IPS DF 4.7 (cell line): ENCODE results near the gene TPCN1.

Source experiments
- DNase-seq: peaks from one replicate; pipeline ENCODE4 v3.0.0-alpha.2; 2013; ENCODE audit warnings: low spot score; ENCODE audit errors: extremely low read depth

The TPCN1 gene

DNA sequence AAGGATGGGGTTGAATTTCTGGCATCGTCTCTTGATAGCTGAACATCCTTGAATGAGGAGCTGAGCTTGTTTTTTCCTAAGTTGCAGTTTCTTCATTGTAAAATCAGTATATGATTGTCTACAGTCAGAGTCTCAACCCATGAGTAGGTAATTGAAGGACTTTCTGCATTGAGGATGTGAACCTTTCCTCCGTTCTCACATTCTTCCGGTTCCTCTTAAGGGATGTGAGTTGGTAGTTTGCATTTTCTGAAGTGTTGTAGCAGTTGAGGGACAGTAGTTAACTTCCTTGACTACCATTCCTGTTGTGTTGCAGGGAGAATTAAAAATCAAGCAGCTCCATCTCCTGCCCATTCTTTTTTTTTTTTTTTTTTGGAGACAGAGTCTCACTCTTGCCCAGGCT is 19.1 kb downstream of the TPCN1 start:
- no peak for DNase-seq

DNA sequence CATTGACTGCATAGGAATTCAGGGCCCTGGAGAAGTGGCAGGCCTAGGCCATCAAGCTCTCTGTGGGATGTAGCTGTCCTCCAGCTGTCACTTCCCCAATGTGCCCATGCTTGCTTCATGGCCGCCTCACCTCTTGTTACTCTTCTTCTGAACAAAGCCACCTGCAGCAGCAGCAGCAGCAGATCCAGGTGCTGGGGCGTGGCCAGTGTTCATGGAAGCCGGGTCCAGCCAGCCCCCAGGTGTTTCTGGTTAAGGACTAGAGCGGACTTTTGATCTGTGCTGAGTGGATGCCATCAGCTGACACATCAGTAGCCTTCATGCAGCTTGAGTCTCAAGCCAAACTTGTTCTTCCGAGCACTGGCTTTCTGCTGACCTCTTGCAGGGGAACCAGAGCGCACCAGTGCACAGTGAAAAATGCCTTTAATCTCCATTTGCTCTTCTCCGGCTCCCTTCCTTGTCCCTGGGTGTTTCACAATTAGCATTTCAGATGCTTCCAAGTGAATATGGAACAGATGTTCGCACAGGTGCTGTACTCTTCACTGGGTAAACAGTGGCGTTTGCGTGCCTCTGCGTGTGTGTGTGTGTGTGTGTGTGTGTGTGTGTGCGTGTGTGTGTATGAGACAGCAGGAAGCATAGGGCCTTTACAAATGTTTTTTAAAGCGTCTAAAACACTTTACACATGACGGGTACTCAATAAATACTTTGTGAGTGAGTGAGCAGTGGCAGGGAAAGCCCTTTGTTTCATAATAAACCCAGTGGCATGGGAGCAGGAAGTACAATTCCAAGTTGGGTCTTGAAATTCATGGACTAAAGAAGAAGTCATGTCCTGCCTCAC is 20.1 kb downstream of the TPCN1 start:
- no peak for DNase-seq

GRCh38 chr12:113242026-113242418 is 20.8 kb downstream of the TPCN1 start:
- no peak for DNase-seq

DNA sequence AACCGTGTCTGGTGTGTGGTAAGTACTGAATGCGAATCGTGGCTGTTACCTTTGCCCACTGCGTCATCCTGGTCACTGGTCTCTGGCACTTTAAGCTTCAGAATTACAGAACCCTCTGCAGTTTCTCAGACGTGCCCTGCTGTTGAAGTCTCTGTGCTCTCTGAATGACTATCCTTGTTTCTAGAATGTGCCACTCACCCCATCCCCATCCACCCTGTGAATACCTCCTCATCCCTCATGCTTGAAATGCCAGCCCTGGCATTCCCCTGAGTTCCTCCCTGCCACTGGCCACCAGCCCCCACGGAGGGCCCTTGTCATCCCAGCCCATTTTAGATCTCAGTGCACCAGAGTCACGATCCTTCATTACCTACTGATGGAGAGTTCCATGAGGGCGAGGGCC is 21.3 kb downstream of the TPCN1 start:
- DNase-seq: no peak

DNA sequence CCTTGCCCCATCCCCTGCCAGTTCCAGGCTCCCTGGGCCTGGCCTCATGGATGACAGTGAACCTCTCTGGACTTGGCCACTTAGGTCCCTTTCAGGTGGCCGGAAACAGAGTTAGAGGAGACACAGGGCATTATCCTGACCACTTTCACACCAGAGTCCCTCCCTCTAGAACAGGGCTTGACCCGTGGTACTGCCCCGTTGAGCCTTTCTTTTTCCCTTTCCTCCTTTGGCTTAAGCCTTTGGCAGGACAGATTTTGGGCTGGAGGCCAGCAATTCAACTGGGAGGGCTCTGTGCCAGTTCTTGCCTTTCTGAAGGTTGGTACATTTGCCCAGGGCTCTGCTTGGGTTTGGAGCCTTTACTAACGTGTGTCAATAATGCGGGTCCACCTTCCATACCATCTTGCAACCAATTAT is 22.8 kb downstream of the TPCN1 start:
- no peak for DNase-seq

DNA sequence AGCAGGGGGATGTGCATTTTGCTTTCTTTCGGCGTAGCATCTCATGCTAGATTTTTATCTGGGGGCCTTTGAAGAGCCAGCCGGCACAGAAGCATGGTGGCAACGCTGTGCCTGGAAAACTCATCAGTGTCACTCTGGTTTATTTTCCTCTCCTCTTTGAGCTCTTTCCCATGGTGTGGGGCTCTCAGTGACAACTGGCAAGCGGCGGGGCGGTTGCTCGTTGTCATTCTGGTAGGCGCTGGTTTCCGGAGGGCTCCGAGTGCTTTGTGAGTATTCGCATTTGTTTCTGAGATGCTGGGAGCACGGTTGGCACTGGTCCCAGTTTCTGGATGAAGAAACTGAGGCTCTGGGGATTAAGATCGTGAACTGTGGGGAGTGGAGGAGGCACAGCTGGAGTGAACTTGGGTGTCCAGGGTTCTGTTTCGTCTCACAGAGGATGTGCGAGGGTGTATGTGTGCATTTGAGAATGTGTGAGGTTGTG is 23.3 kb downstream of the TPCN1 start:
- DNase-seq: no peak

- peak; percentile 97 for DNase-seq
Observed at GRCh38 chr12:113245695-113246477, 24.6 kb downstream of the TPCN1 start.

DNA sequence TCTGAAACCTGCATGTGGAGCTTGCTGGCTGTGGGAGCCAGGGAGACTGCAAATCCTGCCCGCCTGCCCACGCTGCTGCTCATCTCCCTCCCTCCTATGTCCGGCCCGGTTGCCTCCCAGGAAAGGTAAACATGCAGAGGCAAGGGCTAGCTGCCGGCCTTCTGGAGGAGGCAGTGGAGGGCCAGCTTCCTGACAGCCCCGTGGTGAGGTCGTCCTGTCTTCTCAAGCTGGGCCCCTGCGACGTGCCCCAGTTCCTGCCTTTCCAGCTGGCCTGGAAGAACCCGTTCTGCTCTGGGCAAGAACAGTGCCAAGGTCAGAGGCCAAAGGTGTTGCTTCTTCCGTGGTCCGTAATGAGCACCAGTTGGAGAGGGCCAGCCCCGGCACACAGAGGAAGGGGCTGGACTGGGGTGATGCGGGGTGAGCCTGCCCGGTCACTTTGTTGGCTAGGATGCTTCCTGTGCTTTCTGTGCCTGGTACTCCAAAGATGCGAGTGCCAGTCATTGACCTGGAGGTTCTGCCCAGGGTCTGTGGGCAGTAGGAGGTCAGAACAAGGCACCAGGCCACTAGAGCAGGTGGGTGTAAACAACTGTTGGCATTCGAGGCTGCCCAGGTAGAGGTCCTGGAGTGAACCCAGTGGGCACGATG is 25.3 kb downstream of the TPCN1 start:
- no peak for DNase-seq

- DNase-seq: no peak
Observed at GRCh38 chr12:113247123-113248050, 26.1 kb downstream of the TPCN1 start.

GRCh38 chr12:113248051-113248825 is 27.0 kb downstream of the TPCN1 start:
- DNase-seq: no peak

DNA sequence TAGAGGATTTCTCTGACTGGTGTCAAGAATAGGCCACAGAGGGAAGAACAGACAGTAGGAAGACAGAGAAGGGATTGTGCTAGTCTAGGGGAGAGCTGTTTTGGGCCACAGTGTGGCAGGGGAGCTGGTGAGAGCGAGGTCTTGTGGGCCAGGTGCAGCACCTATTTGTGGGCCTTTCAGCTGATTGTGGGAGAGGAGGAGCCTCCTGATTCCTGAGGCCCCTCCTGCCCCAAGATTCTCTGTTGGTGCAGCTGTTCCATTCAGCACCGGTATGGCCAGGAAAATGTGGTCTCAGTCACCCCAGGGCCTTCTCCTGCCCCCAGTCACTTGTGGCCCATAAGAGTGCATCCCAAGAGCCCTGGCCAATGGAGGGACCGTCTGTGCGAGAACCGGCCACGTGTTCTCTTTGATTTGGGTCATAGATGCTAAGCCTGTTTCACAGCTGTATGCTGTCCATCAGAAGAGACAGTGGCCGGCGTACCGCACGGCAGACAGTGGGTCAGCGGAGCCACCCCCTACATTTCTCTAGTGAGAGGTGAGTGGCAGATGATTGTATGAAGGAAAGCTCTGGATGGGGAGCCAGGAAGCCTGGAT is 27.7 kb downstream of the TPCN1 start:
- no peak for DNase-seq

DNA sequence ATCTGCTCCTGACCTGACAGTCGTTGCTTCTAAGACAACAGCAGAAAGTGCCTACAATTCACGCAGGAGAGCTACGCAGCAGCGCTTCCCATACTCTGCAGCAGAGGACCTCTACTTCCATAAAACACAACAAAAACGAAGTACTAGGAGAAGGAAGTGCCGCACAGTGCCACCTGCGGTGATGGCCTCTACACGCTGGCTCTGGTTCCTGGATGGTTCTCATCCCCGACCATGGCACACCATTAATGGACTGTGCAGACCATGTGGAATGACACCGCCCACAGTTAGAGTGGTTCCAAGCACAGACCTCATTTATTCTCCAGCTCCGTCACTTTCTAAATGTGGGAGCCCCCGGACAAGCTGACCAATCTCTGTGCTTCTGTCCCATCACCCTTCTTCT is 28.3 kb downstream of the TPCN1 start:
- DNase-seq: no peak

DNA sequence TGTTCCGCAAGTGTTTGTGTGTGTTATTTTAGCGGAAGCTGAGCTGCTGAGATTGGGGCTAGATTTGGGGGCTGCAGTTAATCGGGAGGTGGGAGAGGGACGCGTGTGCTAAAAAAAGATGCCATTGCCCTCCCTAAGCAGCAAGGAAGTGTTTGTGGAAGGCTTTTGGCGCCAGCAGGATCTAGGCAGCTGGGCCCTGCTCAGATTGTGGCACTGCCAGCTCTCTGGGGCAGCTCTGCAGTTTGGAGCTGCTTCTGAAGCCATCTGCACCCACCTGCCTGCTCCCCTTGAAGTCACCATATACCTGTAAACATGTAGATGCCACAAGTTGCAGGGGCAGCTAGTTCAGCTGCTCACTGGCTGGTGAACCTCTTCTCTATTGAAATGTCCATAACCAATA is 28.8 kb downstream of the TPCN1 start:
- DNase-seq: no peak

DNA sequence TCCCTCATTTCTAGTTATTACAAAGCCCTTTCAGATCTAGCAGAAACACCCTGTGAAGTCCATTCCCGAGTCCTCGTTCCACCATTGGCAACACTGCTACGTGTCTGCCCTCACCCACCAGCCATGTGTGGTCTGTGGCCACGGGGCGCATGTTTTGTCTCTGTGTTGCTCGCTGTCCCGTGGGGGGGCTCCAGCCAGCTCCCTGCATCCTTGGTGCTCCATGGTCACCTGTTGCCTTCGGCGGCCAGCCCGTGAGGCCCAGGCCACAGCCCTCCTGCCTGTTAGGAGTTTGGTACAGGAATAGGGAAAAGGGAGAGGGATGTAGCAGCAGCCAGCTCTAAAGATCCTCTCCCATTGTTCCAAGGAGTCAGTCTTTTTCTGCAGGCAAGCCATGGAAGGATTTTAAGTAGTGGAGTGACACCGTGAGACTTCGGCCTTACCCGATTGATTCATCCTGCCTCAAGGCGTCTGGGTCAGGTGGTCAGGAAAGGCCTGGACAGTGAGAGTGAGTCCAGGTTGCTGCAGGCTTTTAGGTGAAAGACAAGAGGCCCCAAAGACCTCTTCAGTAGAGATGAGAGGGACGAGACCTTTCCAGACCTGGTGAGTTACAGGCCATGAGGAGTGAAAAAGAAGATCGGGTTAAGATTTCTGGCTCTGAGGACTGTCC is 30.3 kb downstream of the TPCN1 start:
- no peak for DNase-seq

DNA sequence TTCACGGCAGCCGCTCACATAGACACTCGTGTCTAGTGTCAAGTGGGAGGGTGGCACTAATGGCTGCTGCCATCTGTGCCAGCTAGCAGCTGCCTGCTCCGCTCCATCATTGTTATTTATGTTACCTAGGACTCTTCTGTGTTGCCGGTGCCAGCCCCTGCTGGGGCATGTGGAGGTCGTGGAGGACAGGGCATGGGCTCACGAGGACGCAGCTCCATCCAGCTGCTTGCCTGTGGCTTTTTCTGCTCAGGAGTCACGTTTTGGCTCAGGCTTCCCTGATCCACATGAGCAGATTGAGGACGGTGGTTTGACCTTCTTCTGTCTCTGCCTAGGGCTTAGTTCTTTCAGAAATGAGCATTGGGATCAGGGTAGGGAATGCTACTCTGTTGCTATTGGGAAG is 31.2 kb downstream of the TPCN1 start:
- no peak for DNase-seq

GRCh38 chr12:113253532-113254285 is 32.4 kb downstream of the TPCN1 start:
- no peak for DNase-seq

GRCh38 chr12:113254298-113254697 is 33.0 kb downstream of the TPCN1 start:
- DNase-seq: no peak

DNA sequence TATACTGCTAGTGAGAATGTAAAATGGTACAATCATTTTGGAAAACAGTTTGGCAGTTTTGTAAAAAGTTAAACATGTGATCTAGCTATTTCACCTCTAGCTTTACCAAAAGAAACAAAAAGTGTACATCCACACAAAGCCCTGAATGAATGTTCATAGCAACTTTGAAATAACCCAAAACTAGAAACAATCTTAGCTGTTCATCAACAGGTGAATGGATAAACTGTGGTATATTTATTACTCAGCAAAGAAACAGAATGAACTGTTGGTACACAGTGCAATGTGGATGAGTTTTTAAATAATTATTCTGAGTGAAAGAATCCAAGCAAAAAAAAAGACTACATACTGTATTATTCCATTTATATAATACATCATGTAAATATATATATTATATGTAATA is 36.3 kb downstream of the TPCN1 start:
- no peak for DNase-seq

GRCh38 chr12:113260127-113260526 is 38.9 kb downstream of the TPCN1 start:
- DNase-seq: no peak
